ENCODE results near the gene LIPI.

DNA sequence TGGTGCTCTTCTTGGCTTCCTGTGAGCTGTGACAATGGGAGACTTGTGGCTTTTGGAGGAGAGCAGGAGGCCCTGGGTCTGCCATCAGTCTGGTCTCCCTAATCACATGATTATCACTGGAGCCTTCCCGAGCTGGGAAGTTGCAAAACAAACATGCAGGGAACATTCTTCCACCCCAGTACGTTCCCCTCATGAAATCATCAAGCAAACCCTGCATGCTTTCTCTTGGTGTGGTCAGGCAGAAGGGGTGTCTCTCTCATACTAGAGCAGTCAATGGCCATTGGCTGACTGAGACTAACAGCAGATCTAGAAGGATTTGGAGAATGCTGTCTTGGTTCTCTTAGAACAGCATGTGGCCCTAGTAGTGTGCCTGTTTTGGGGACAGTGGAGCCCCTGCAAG is 111.2 kb downstream of the LIPI start:
- TF ChIP-seq, protein P1, sequence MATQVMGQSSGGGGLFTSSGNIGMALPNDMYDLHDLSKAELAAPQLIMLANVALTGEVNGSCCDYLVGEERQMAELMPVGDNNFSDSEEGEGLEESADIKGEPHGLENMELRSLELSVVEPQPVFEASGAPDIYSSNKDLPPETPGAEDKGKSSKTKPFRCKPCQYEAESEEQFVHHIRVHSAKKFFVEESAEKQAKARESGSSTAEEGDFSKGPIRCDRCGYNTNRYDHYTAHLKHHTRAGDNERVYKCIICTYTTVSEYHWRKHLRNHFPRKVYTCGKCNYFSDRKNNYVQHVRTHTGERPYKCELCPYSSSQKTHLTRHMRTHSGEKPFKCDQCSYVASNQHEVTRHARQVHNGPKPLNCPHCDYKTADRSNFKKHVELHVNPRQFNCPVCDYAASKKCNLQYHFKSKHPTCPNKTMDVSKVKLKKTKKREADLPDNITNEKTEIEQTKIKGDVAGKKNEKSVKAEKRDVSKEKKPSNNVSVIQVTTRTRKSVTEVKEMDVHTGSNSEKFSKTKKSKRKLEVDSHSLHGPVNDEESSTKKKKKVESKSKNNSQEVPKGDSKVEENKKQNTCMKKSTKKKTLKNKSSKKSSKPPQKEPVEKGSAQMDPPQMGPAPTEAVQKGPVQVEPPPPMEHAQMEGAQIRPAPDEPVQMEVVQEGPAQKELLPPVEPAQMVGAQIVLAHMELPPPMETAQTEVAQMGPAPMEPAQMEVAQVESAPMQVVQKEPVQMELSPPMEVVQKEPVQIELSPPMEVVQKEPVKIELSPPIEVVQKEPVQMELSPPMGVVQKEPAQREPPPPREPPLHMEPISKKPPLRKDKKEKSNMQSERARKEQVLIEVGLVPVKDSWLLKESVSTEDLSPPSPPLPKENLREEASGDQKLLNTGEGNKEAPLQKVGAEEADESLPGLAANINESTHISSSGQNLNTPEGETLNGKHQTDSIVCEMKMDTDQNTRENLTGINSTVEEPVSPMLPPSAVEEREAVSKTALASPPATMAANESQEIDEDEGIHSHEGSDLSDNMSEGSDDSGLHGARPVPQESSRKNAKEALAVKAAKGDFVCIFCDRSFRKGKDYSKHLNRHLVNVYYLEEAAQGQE (IDR thresholded peaks at IDR 0.05; ENCODE audit: borderline replicate concordance), result no peak
- TF ChIP-seq, protein P2, sequence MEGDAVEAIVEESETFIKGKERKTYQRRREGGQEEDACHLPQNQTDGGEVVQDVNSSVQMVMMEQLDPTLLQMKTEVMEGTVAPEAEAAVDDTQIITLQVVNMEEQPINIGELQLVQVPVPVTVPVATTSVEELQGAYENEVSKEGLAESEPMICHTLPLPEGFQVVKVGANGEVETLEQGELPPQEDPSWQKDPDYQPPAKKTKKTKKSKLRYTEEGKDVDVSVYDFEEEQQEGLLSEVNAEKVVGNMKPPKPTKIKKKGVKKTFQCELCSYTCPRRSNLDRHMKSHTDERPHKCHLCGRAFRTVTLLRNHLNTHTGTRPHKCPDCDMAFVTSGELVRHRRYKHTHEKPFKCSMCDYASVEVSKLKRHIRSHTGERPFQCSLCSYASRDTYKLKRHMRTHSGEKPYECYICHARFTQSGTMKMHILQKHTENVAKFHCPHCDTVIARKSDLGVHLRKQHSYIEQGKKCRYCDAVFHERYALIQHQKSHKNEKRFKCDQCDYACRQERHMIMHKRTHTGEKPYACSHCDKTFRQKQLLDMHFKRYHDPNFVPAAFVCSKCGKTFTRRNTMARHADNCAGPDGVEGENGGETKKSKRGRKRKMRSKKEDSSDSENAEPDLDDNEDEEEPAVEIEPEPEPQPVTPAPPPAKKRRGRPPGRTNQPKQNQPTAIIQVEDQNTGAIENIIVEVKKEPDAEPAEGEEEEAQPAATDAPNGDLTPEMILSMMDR (IDR thresholded peaks at IDR 0.05; ENCODE audit: poor library complexity, severe bottlenecking), result no peak
- no peak for TF ChIP-seq EP300 (conservative IDR thresholded peaks at IDR 0.05; ENCODE audit: poor library complexity, severe bottlenecking)
- TF ChIP-seq EZH2 (IDR thresholded peaks at IDR 0.05; ENCODE audit: borderline replicate concordance, insufficient read depth, low read length, poor library complexity, severe bottlenecking), result no peak
- TF ChIP-seq POLR2AphosphoS5 (IDR thresholded peaks at IDR 0.05), result no peak
- no peak for TF ChIP-seq RAD21 (conservative IDR thresholded peaks at IDR 0.05)
- TF ChIP-seq TAF1 (IDR thresholded peaks at IDR 0.05; ENCODE audit: low read depth), result no peak
- TF ChIP-seq MXI1 (conservative IDR thresholded peaks at IDR 0.05; ENCODE audit: poor library complexity, severe bottlenecking), result no peak
- no peak for TF ChIP-seq SMC3 (conservative IDR thresholded peaks at IDR 0.05; ENCODE audit: poor library complexity)

Data from neural cell (in vitro differentiated cells).